Natural killer cell (primary cell): ENCODE results near the gene PSME1. TPM values are rescaled to one million over a fixed set of nuclear protein-coding genes. Genes with fewer than 3 reads are reported as not detected.

Experiments used
- ATAC-seq, 3 donors: fragments of 150-1000 bp in 2 of 3; fragments of 200-7000 bp in 1 of 3; cut with Tn5 transposase; 1 replicate in 1 of 3; 2 replicates in 2 of 3; pipeline ENCODE4 v1.10.0; 2021; ENCODE audit warnings: mild to moderate bottlenecking in 2 of 3, moderate library complexity in 2 of 3
- DNase-seq, 2 donors: peaks; one replicate each; pipeline versions ENCODE4 v3.0.0 to v3.0.0-alpha.2; 2013 to 2021; ENCODE audit warnings: mixed read lengths in 1 of 2
- H3K27ac ChIP-seq: one replicate; pipeline ENCODE4 v1.5.1; 2013; ENCODE audit warnings: mild to moderate bottlenecking, low read length
- H3K27me3 ChIP-seq: one replicate; pipeline ENCODE4 v1.6.1; 2013; ENCODE audit warnings: low read length; ENCODE audit not compliant: control insufficient read depth, insufficient read depth
- H3K36me3 ChIP-seq: one replicate; pipeline ENCODE4 v1.6.1; 2013; ENCODE audit warnings: low read length; ENCODE audit not compliant: control insufficient read depth, insufficient read depth
- H3K4me1 ChIP-seq: one replicate; pipeline ENCODE4 v1.6.1; 2013; ENCODE audit warnings: low read length; ENCODE audit not compliant: control insufficient read depth, insufficient read depth
- H3K4me3 ChIP-seq: one replicate; pipeline ENCODE4 v1.5.1; 2013; ENCODE audit warnings: low read length
- H3K9me3 ChIP-seq: one replicate; pipeline ENCODE4 v1.6.1; 2013; ENCODE audit warnings: low read length; ENCODE audit not compliant: control insufficient read depth, insufficient read depth
- H3K27ac Mint-ChIP-seq, 2 donors: one replicate each; pipeline ENCODE4 v1.8.0; 2022; ENCODE audit warnings: mild to moderate bottlenecking in 2 of 2, mixed read lengths in 2 of 2, moderate library complexity in 1 of 2
- H3K27me3 Mint-ChIP-seq, 2 donors: one replicate each; pipeline ENCODE4 v1.8.0; 2022; ENCODE audit warnings: low read depth in 2 of 2, mixed read lengths in 2 of 2
- H3K36me3 Mint-ChIP-seq: one replicate; pipeline ENCODE4 v1.8.0; 2022; ENCODE audit warnings: mixed read lengths
- H3K4me1 Mint-ChIP-seq, 2 donors: one replicate each; pipeline ENCODE4 v1.8.0; 2022; ENCODE audit warnings: mixed read lengths in 2 of 2
- H3K4me3 Mint-ChIP-seq: one replicate; pipeline ENCODE4 v1.8.0; 2022; ENCODE audit warnings: mild to moderate bottlenecking, moderate library complexity, mixed read lengths
- H3K9me3 Mint-ChIP-seq, 2 donors: one replicate each; pipeline ENCODE4 v1.8.0; 2022; ENCODE audit warnings: mixed read lengths in 2 of 2
- CTCF ChIP-seq: fragments of 200-600 bp; IDR thresholded peaks from one replicate; pipeline ENCODE4 v1.8.0; 2022; ENCODE audit warnings: antibody characterized with exemption
- WGBS: methylation state at CpG from one replicate; pipeline ENCODE4 v1.1.7; 2013; ENCODE audit warnings: missing lambda C conversion rate; ENCODE audit not compliant: insufficient coverage; 5-methylcytosine and 5-hydroxymethylcytosine counted together
- intact Hi-C: fragments of 100-400 bp; cut with micrococcal nuclease; formaldehyde crosslinking; loops from one replicate; pipeline ENCODE4 v1.14.2; 2022
- total RNA-seq, 4 donors: library from RNA; stranded (reverse); fragments of 120-200 nt in 1 of 4; gene quantifications; one replicate each; pipeline versions ENCODE4 v1.2.3 to v1.2.4, GENCODE V29; 2013 to 2022

The PSME1 gene
- total RNA-seq, 3 donors from 2014 or later (not counting 1 experiment from before 2014, with no cell fraction given), result 315 to 345 (median 318) TPM

GRCh38 chr14:24167469-24168114 is 31.6 kb downstream of the PSME1 start:
- Histone ChIP-seq H3K27ac (no peak overlapping the region), H3K4me1 (peaks cover 38% of the 10 kb centered on the region), H3K4me3 (no peak overlapping the region), H3K27me3 (no peaks in the 10 kb centered on the region), H3K36me3 (peaks cover 61% of the 10 kb centered on the region), H3K9me3 (no peaks in the 10 kb centered on the region)
- TF ChIP-seq CTCF, result no peak
- H3K27ac Mint-ChIP-seq, result peak overlapping the region; percentile 61 to 71
- intact Hi-C loops, result no loop called here
- H3K27me3 Mint-ChIP-seq, result no peaks in the 10 kb centered on the region
- DNase-seq (no peak), ATAC-seq (no peak)
- H3K4me3 Mint-ChIP-seq, result no peak overlapping the region
- H3K9me3 Mint-ChIP-seq, result no peaks in the 10 kb centered on the region
- H3K4me1 Mint-ChIP-seq, result peaks cover 30 to 53% of the 10 kb centered on the region in 2 donors
- WGBS, result 90% methylated on average over 3 of the region's 3 CpGs
- H3K36me3 Mint-ChIP-seq, result no peaks in the 10 kb centered on the region

GRCh38 chr14:24171422-24172260 is 35.6 kb downstream of the PSME1 start, which contains the start of gene REC8:
Gene REC8 (plus strand): TSS chr14:24172080. CDS start chr14:24172553, 473 bp downstream.
- Histone ChIP-seq H3K27me3 (no peaks in the 10 kb centered on the region), H3K9me3 (no peaks in the 10 kb centered on the region), H3K4me3 (peak within 1 kb of the TSS; percentile 34), H3K4me1 (peaks cover 26% of the 10 kb centered on the region), H3K27ac (peak within 1 kb of the TSS; percentile 22), H3K36me3 (peaks cover 23% of the 10 kb centered on the region)
- intact Hi-C loops, result no loop called here
- ATAC-seq, result peak; percentile 87 to 93 (median 91)
- DNase-seq, result peak; percentile 68 to 87
- Mint-ChIP-seq H3K27me3 (no peaks in the 10 kb centered on the region), H3K9me3 (no peaks in the 10 kb centered on the region), H3K27ac (peak within 1 kb of the TSS; percentile 77 to 89), H3K36me3 (no peaks in the 10 kb centered on the region), H3K4me1 (peaks cover 5 to 32% of the 10 kb centered on the region in 2 donors), H3K4me3 (peak within 1 kb of the TSS; percentile 92)
- WGBS, result 8% methylated on average over 63 of the region's 63 CpGs
- TF ChIP-seq CTCF, result no peak

GRCh38 chr14:24172261-24172860 is 36.4 kb downstream of the PSME1 start:
- H3K36me3 Mint-ChIP-seq, result no peaks in the 10 kb centered on the region
- H3K27ac ChIP-seq, result peak overlapping the region; percentile 22
- no peak for ATAC-seq
- WGBS, result 34% methylated on average over 30 of the region's 30 CpGs
- peak overlapping the region; percentile 34 for H3K4me3 ChIP-seq
- intact Hi-C loops, result no loop called here
- H3K4me1 Mint-ChIP-seq, result peaks cover 5 to 31% of the 10 kb centered on the region in 2 donors
- TF ChIP-seq CTCF, result no peak
- DNase-seq, result no peak
- no peaks in the 10 kb centered on the region for H3K27me3 ChIP-seq
- H3K27ac Mint-ChIP-seq, result peak overlapping the region; percentile 77 to 89
- H3K27me3 Mint-ChIP-seq, result no peaks in the 10 kb centered on the region
- peaks cover 24% of the 10 kb centered on the region for H3K36me3 ChIP-seq
- peak overlapping the region; percentile 92 for H3K4me3 Mint-ChIP-seq
- H3K9me3 ChIP-seq, result no peaks in the 10 kb centered on the region
- H3K9me3 Mint-ChIP-seq, result no peaks in the 10 kb centered on the region
- H3K4me1 ChIP-seq, result peaks cover 26% of the 10 kb centered on the region
